Activated CD4-positive, alpha-beta T cell treated with anti-CD3 and anti-CD28 coated beads, Interleukin-2, amount 10 ng/mL, durations not matched to agents 7 days and 5 days (primary cell): Measurements from ENCODE around the gene ARGLU1. TPM values are rescaled to one million over a fixed set of nuclear protein-coding genes. Genes with fewer than 3 reads are reported as not detected.
"Not testable (repeated sequence)": the region's sequence is repeated elsewhere in the genome, so short reads cannot be mapped to it uniquely, and the experiment has no call there.

ENCODE experiments used
- CTCF ChIA-PET: fragments of 350-600 bp; sonication (Branson Sonifier 250); formaldehyde crosslinking; loops from one replicate; lab custom pipeline; 2021; ENCODE audit warnings: antibody characterized with exemption; lab: Charles Lee
- POLR2A ChIA-PET: fragments of 350-600 bp; sonication (Branson Sonifier 250); formaldehyde crosslinking; loops from one replicate; lab custom pipeline; 2021; ENCODE audit warnings: antibody characterized with exemption; lab: Charles Lee
- DNase-seq: peaks from one replicate; pipeline ENCODE4 v3.0.0-alpha.2; 2020
- H3K27ac Mint-ChIP-seq: one replicate; pipeline ENCODE4 v1.8.0; 2021; ENCODE audit warnings: mild to moderate bottlenecking, moderate library complexity, mixed read lengths
- H3K27me3 Mint-ChIP-seq: one replicate; pipeline ENCODE4 v1.8.0; 2021; ENCODE audit warnings: mixed read lengths
- H3K36me3 Mint-ChIP-seq: one replicate; pipeline ENCODE4 v1.8.0; 2021; ENCODE audit warnings: low read depth, mixed read lengths
- H3K4me1 Mint-ChIP-seq: one replicate; pipeline ENCODE4 v1.8.0; 2021; ENCODE audit warnings: mixed read lengths
- H3K4me3 Mint-ChIP-seq: one replicate; pipeline ENCODE4 v1.8.0; 2021; ENCODE audit warnings: mild to moderate bottlenecking, moderate library complexity, mixed read lengths
- H3K9me3 Mint-ChIP-seq: one replicate; pipeline ENCODE4 v1.8.0; 2021; ENCODE audit warnings: mixed read lengths
- total RNA-seq, 2 experiments: library from RNA; stranded (reverse); gene quantifications; one replicate each; pipeline ENCODE4 v1.2.3, GENCODE V29; 2021

The ARGLU1 gene
- 100 to 1,000 TPM; 119 to 132 TPM for total RNA-seq

- peak; percentile 95 for DNase-seq
- POLR2A ChIA-PET: no interaction called here
- Mint-ChIP-seq H3K27ac (peak within 1 kb of the TSS; percentile 96), H3K4me3 (peak within 1 kb of the TSS; percentile 92), H3K36me3 (peaks cover 25% of the 10 kb centered on the region), H3K4me1 (peaks cover 45% of the 10 kb centered on the region), H3K9me3 (no peaks in the 10 kb centered on the region), H3K27me3 (no peaks in the 10 kb centered on the region)
- CTCF ChIA-PET: interaction anchor here (0.6 to 6.6 kb wide), 5 partner anchors 10 to 292 kb away, joined by 3 to 30 read pairs (median 4); partner anchors contain the start of gene EFNB2
Measured at GRCh38 chr13:106567474-106568298, at the start of gene ARGLU1. Gene ARGLU1, minus strand, starts transcription at chr13:106568137. Its CDS starts 218 bp downstream, at chr13:106567919.

GRCh38 chr13:106617561-106617960, 49.6 kb upstream of the ARGLU1 start:
- Mint-ChIP-seq H3K27ac (no peak overlapping the region), H3K4me1 (peaks cover 3% of the 10 kb centered on the region), H3K27me3 (peaks cover 13% of the 10 kb centered on the region), H3K4me3 (no peak overlapping the region), H3K9me3 (no peaks in the 10 kb centered on the region), H3K36me3 (no peaks in the 10 kb centered on the region)
- DNase-seq: no peak
- ChIA-PET POLR2A (no interaction called here), CTCF (no interaction called here)

- no peak for DNase-seq
- ChIA-PET POLR2A (no interaction called here), CTCF (no interaction called here)
- Mint-ChIP-seq H3K27ac (no peak overlapping the region), H3K9me3 (no peaks in the 10 kb centered on the region), H3K36me3 (no peaks in the 10 kb centered on the region), H3K4me3 (no peak overlapping the region), H3K27me3 (peaks cover 14% of the 10 kb centered on the region), H3K4me1 (peaks cover 3% of the 10 kb centered on the region)
Measured at GRCh38 chr13:106616729-106617128, 48.8 kb upstream of the ARGLU1 start.

GRCh38 chr13:106614874-106615273, 46.9 kb upstream of the ARGLU1 start:
- H3K4me1 Mint-ChIP-seq: peaks cover 3% of the 10 kb centered on the region
- no peak for DNase-seq
- H3K36me3 Mint-ChIP-seq: no peaks in the 10 kb centered on the region
- no peak overlapping the region for H3K4me3 Mint-ChIP-seq
- CTCF ChIA-PET: no interaction called here
- POLR2A ChIA-PET: no interaction called here
- H3K27ac Mint-ChIP-seq: no peak overlapping the region
- no peaks in the 10 kb centered on the region for H3K9me3 Mint-ChIP-seq
- peaks cover 9% of the 10 kb centered on the region for H3K27me3 Mint-ChIP-seq

- Mint-ChIP-seq H3K27ac (no peak overlapping the region), H3K9me3 (no peaks in the 10 kb centered on the region), H3K36me3 (no peaks in the 10 kb centered on the region), H3K4me1 (no peaks in the 10 kb centered on the region), H3K27me3 (peaks cover 9% of the 10 kb centered on the region), H3K4me3 (no peak overlapping the region)
- CTCF ChIA-PET: no interaction called here
- no peak for DNase-seq
- POLR2A ChIA-PET: no interaction called here
Measured at GRCh38 chr13:106612688-106613087, 44.8 kb upstream of the ARGLU1 start.

- no peak for DNase-seq
- H3K4me3 Mint-ChIP-seq: no peak overlapping the region
- peaks cover 9% of the 10 kb centered on the region for H3K27me3 Mint-ChIP-seq
- no peak overlapping the region for H3K27ac Mint-ChIP-seq
- ChIA-PET POLR2A (no interaction called here), CTCF (no interaction called here)
- peaks cover 4% of the 10 kb centered on the region for H3K9me3 Mint-ChIP-seq
- H3K36me3 Mint-ChIP-seq: no peaks in the 10 kb centered on the region
- H3K4me1 Mint-ChIP-seq: no peaks in the 10 kb centered on the region
Measured at GRCh38 chr13:106610486-106610885, 42.5 kb upstream of the ARGLU1 start.

- peaks cover 12% of the 10 kb centered on the region for H3K27me3 Mint-ChIP-seq
- ChIA-PET CTCF (no interaction called here), POLR2A (no interaction called here)
- peaks cover 5% of the 10 kb centered on the region for H3K9me3 Mint-ChIP-seq
- no peak overlapping the region for H3K4me3 Mint-ChIP-seq
- H3K27ac Mint-ChIP-seq: no peak overlapping the region
- H3K4me1 Mint-ChIP-seq: no peaks in the 10 kb centered on the region
- H3K36me3 Mint-ChIP-seq: no peaks in the 10 kb centered on the region
- no peak for DNase-seq
Measured at GRCh38 chr13:106609116-106609515, 41.2 kb upstream of the ARGLU1 start.

- Mint-ChIP-seq H3K27ac (no peak overlapping the region), H3K9me3 (peaks cover 5% of the 10 kb centered on the region), H3K27me3 (peaks cover 6% of the 10 kb centered on the region), H3K4me1 (peaks cover 5% of the 10 kb centered on the region), H3K4me3 (no peak overlapping the region), H3K36me3 (no peaks in the 10 kb centered on the region)
- POLR2A ChIA-PET: no interaction called here
- CTCF ChIA-PET: no interaction called here
- DNase-seq: no peak
Measured at GRCh38 chr13:106603546-106603945, 35.6 kb upstream of the ARGLU1 start.

GRCh38 chr13:106602178-106602577, 34.2 kb upstream of the ARGLU1 start:
- H3K4me3 Mint-ChIP-seq: no peak overlapping the region
- no peak overlapping the region for H3K27ac Mint-ChIP-seq
- POLR2A ChIA-PET: no interaction called here
- H3K9me3 Mint-ChIP-seq: peaks cover 5% of the 10 kb centered on the region
- peaks cover 5% of the 10 kb centered on the region for H3K4me1 Mint-ChIP-seq
- no peak for DNase-seq
- peaks cover 6% of the 10 kb centered on the region for H3K27me3 Mint-ChIP-seq
- CTCF ChIA-PET: no interaction called here
- H3K36me3 Mint-ChIP-seq: no peaks in the 10 kb centered on the region

- Mint-ChIP-seq H3K36me3 (no peaks in the 10 kb centered on the region), H3K27me3 (peaks cover 6% of the 10 kb centered on the region), H3K4me3 (no peak overlapping the region), H3K27ac (no peak overlapping the region), H3K4me1 (peaks cover 5% of the 10 kb centered on the region), H3K9me3 (peaks cover 5% of the 10 kb centered on the region)
- CTCF ChIA-PET: no interaction called here
- no peak for DNase-seq
- POLR2A ChIA-PET: no interaction called here
Measured at GRCh38 chr13:106601489-106601888, 33.6 kb upstream of the ARGLU1 start.

GRCh38 chr13:106600798-106601135, 32.8 kb upstream of the ARGLU1 start:
- H3K27ac Mint-ChIP-seq, DNase-seq, H3K27me3 Mint-ChIP-seq, POLR2A ChIA-PET, H3K36me3 Mint-ChIP-seq, H3K9me3 Mint-ChIP-seq, H3K4me3 Mint-ChIP-seq, H3K4me1 Mint-ChIP-seq, CTCF ChIA-PET: not testable (repeated sequence)

GRCh38 chr13:106599875-106600797, 32.2 kb upstream of the ARGLU1 start:
- ChIA-PET POLR2A (no interaction called here), CTCF (no interaction called here)
- Mint-ChIP-seq H3K27ac (no peak overlapping the region), H3K36me3 (no peaks in the 10 kb centered on the region), H3K4me3 (no peak overlapping the region), H3K9me3 (no peaks in the 10 kb centered on the region), H3K27me3 (peaks cover 6% of the 10 kb centered on the region), H3K4me1 (peaks cover 5% of the 10 kb centered on the region)
- no peak for DNase-seq

- ChIA-PET CTCF (no interaction called here), POLR2A (no interaction called here)
- no peak overlapping the region for H3K27ac Mint-ChIP-seq
- H3K4me3 Mint-ChIP-seq: no peak overlapping the region
- peaks cover 2% of the 10 kb centered on the region for H3K27me3 Mint-ChIP-seq
- peaks cover 5% of the 10 kb centered on the region for H3K4me1 Mint-ChIP-seq
- H3K9me3 Mint-ChIP-seq: no peaks in the 10 kb centered on the region
- H3K36me3 Mint-ChIP-seq: no peaks in the 10 kb centered on the region
- no peak for DNase-seq
Measured at GRCh38 chr13:106597749-106598395, 29.9 kb upstream of the ARGLU1 start.
